HuH-7.5 (cell line): ENCODE data around the gene AFDN.

Experiments
- DNase-seq: peaks from one replicate; pipeline ENCODE4 v3.0.0; 2011; ENCODE audit warnings: low spot score

AFDN gene

GRCh38 chr6:167925026-167925425 lies 98.3 kb downstream of the AFDN start:
- DNase-seq = no peak

- no peak for DNase-seq
These were observed 100.5 kb downstream of the AFDN start for GRCh38 chr6:167927246-167927645.

GRCh38 chr6:167928111-167928510 lies 101.4 kb downstream of the AFDN start:
- no peak for DNase-seq

- DNase-seq = no peak
These were observed 103.6 kb downstream of the AFDN start for GRCh38 chr6:167930295-167930694.

- peak; percentile 33 for DNase-seq
These were observed 106.0 kb downstream of the AFDN start for GRCh38 chr6:167932468-167933276.

GRCh38 chr6:167933290-167933689 lies 106.6 kb downstream of the AFDN start:
- DNase-seq = no peak

- DNase-seq = no peak
These were observed 107.1 kb downstream of the AFDN start for GRCh38 chr6:167933847-167934246.

GRCh38 chr6:167934426-167934864 lies 107.7 kb downstream of the AFDN start:
- no peak for DNase-seq

- no peak for DNase-seq
These were observed 109.3 kb downstream of the AFDN start for GRCh38 chr6:167936051-167936450.

- DNase-seq = no peak
These were observed 110.6 kb downstream of the AFDN start for GRCh38 chr6:167937301-167937700.

GRCh38 chr6:167937948-167938911 lies 111.5 kb downstream of the AFDN start:
- no peak for DNase-seq

- DNase-seq = no peak
These were observed 115.1 kb downstream of the AFDN start for GRCh38 chr6:167941822-167942221.

- DNase-seq = no peak
These were observed 117.4 kb downstream of the AFDN start for GRCh38 chr6:167944130-167944529.

- DNase-seq = no peak
These were observed 119.3 kb downstream of the AFDN start for GRCh38 chr6:167946007-167946406.

GRCh38 chr6:167946604-167947003 lies 119.9 kb downstream of the AFDN start:
- no peak for DNase-seq

GRCh38 chr6:167947716-167948115 lies 121.0 kb downstream of the AFDN start:
- no peak for DNase-seq

GRCh38 chr6:167948716-167949115 lies 122.0 kb downstream of the AFDN start:
- DNase-seq = no peak

- no peak for DNase-seq
These were observed 122.5 kb downstream of the AFDN start for GRCh38 chr6:167949121-167949684.

GRCh38 chr6:167951781-167952511 lies 125.2 kb downstream of the AFDN start:
- no peak for DNase-seq

- DNase-seq = no peak
These were observed 125.8 kb downstream of the AFDN start for GRCh38 chr6:167952512-167952859.

- no peak for DNase-seq
These were observed 126.8 kb downstream of the AFDN start for GRCh38 chr6:167953551-167953950.

GRCh38 chr6:167954151-167954550 lies 127.4 kb downstream of the AFDN start:
- no peak for DNase-seq
